HCT116 (cell line): ENCODE results near the gene KASH5.

Source experiments
- REST ChIP-seq: IDR thresholded peaks from 2 replicates; pipeline ENCODE4 v1.6.1; 2012; ENCODE audit warnings: low read depth
- SRF ChIP-seq: IDR thresholded peaks from 2 replicates; pipeline ENCODE4 v1.6.1; 2012; ENCODE audit warnings: low read depth
- ZBTB33 ChIP-seq: IDR thresholded peaks from 2 replicates; pipeline ENCODE4 v1.6.1; 2011; ENCODE audit warnings: mild to moderate bottlenecking, low read length, moderate library complexity; ENCODE audit not compliant: insufficient replicate concordance; ENCODE audit errors: extremely low read depth
- TF ChIP-seq, protein P1 (sequence below), 3 experiments: fragments of 200-600 bp in 1 of 3; sonication (generic) in 1 of 3; IDR thresholded peaks in 2 of 3; conservative IDR thresholded peaks in 1 of 3; 2 replicates each; pipeline ENCODE4 v1.5.1; 2012 to 2017; ENCODE audit warnings: low read depth in 2 of 3, low read length in 2 of 3, antibody characterized with exemption in 1 of 3, borderline replicate concordance in 1 of 3, control low read depth in 1 of 3, mild to moderate bottlenecking in 1 of 3, mixed read lengths in 1 of 3, mixed run types in 1 of 3, moderate library complexity in 1 of 3; ENCODE audit not compliant: insufficient read depth in 1 of 3

DNA sequence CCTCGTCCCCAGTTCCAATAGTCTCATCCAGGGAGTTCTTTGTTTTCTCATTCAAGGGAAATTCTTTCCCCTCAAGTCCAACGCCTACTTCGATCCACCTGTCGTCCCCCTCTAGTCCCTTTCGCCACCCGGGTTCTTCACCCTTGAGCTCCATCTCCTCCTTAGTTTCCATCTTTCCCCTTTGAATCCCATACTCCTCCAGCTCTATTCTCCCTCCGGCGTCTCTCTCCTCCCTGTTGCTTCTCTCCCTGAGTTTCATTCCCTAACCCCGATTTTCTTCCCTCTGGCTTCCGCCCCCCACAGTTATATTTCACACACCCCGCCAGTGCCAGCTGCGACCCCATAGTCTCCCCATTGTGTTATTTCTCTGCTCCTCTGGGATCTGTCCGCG lies 53.9 kb downstream of the KASH5 start:
- TF ChIP-seq REST (no peak), SRF (no peak), ZBTB33 (no peak)
- TF ChIP-seq, protein P1, sequence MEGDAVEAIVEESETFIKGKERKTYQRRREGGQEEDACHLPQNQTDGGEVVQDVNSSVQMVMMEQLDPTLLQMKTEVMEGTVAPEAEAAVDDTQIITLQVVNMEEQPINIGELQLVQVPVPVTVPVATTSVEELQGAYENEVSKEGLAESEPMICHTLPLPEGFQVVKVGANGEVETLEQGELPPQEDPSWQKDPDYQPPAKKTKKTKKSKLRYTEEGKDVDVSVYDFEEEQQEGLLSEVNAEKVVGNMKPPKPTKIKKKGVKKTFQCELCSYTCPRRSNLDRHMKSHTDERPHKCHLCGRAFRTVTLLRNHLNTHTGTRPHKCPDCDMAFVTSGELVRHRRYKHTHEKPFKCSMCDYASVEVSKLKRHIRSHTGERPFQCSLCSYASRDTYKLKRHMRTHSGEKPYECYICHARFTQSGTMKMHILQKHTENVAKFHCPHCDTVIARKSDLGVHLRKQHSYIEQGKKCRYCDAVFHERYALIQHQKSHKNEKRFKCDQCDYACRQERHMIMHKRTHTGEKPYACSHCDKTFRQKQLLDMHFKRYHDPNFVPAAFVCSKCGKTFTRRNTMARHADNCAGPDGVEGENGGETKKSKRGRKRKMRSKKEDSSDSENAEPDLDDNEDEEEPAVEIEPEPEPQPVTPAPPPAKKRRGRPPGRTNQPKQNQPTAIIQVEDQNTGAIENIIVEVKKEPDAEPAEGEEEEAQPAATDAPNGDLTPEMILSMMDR (IDR thresholded peaks at IDR 0.05 in 2 of 3, conservative IDR thresholded peaks at IDR 0.05 in 1 of 3; ENCODE audit: borderline replicate concordance in 1 of 3, insufficient read depth in 1 of 3, low read depth in 2 of 3, low read length in 2 of 3) = no peak
